T-cell (primary cell): ENCODE data around the gene MFSD2B. TPM values are rescaled to one million over a fixed set of nuclear protein-coding genes. Genes with fewer than 3 reads are reported as not detected.

ENCODE experiments used
- total RNA-seq, 35 experiments: library from RNA in 6 of 35; stranded (reverse) in 6 of 35; fragments of 120-200 nt in 1 of 35; gene quantifications; one replicate each; pipeline versions ENCODE4 v1.2.1 to v1.2.4 and lab custom pipeline; 2013 to 2026

The MFSD2B gene
- total RNA-seq, 5 donors from 2014 or later (not counting 1 experiment from before 2014, with no cell fraction given), result 0.19 to 0.29 (median 0.21) TPM; not detected in 2

Other genes with a start within 250 kb of the MFSD2B start
- 10 to 100 TPM; 33.9 to 49.3 (median 40.6) TPM for gene ATAD2B, start 83.0 kb upstream of the MFSD2B start, total RNA-seq
- gene UBXN2A, start 69.6 kb upstream of the MFSD2B start, total RNA-seq, result 10 to 100 TPM; 10.1 to 14.3 (median 12.3) TPM
- gene WDCP, start 37.3 kb downstream of the MFSD2B start, total RNA-seq, result 10 to 100 TPM in 3 of 5 donors, 1 to 10 TPM in 2; 6.1 to 18.9 (median 18.2) TPM
- gene FKBP1B, start 39.7 kb downstream of the MFSD2B start, total RNA-seq, result 1 to 10 TPM; 1.2 to 1.5 (median 1.2) TPM
- 10 to 100 TPM; 43.7 to 53.0 (median 47.0) TPM for gene SF3B6, start 66.2 kb downstream of the MFSD2B start, total RNA-seq
- gene TP53I3, start 74.7 kb downstream of the MFSD2B start, total RNA-seq, result under 1 TPM; 0.47 to 0.68 (median 0.58) TPM
- under 1 TPM in 2 of 5 donors, not detected in 3; 0.28 to 0.49 TPM for gene PFN4, start 113.2 kb downstream of the MFSD2B start, total RNA-seq
- 10 to 100 TPM; 16.4 to 24.7 (median 18.5) TPM for gene FAM228B, start 113.4 kb downstream of the MFSD2B start, total RNA-seq
- gene FAM228A, start 165.0 kb downstream of the MFSD2B start, total RNA-seq, result under 1 TPM in 4 of 5 donors, not detected in 1; 0.20 to 0.70 (median 0.40) TPM